M059J (cell line): ENCODE measurements around the gene CNTN6. TPM values are rescaled to one million over a fixed set of nuclear protein-coding genes. Genes with fewer than 3 reads are reported as not detected.

Source experiments
- DNase-seq: peaks from one replicate; pipeline ENCODE4 v3.0.0-alpha.2; 2012; ENCODE audit warnings: low read depth
- total RNA-seq: library from RNA; depleted of rRNA; stranded (reverse); fragments of >200 nt; shearing (Covaris generic); gene quantifications from 2 replicates; pipeline ENCODE4 v1.2.3, GENCODE V29; 2014

The CNTN6 gene
- total RNA-seq, 1 experiment from 2014 or later, result not detected

- no peak for DNase-seq
Measured at GRCh38 chr3:1172644-1173043, 79.8 kb downstream of the CNTN6 start.

- DNase-seq, result no peak
Measured at GRCh38 chr3:1179146-1179545, 86.3 kb downstream of the CNTN6 start.

- DNase-seq, result peak; percentile 6
Measured at GRCh38 chr3:1183320-1184048, 90.7 kb downstream of the CNTN6 start.

- peak; percentile 10 for DNase-seq
Measured at GRCh38 chr3:1190569-1190968, 97.7 kb downstream of the CNTN6 start.

GRCh38 chr3:1191026-1191425 is 98.2 kb downstream of the CNTN6 start:
- DNase-seq, result no peak

GRCh38 chr3:1195947-1196346 is 103.1 kb downstream of the CNTN6 start:
- peak; percentile 13 for DNase-seq

GRCh38 chr3:1197051-1197450 is 104.2 kb downstream of the CNTN6 start:
- DNase-seq, result no peak

GRCh38 chr3:1200371-1200770 is 107.5 kb downstream of the CNTN6 start:
- no peak for DNase-seq

GRCh38 chr3:1207904-1208303 is 115.1 kb downstream of the CNTN6 start:
- peak; percentile 0 for DNase-seq

GRCh38 chr3:1214933-1215332 is 122.1 kb downstream of the CNTN6 start:
- DNase-seq, result no peak

- no peak for DNase-seq
Measured at GRCh38 chr3:1216856-1217255, 124.0 kb downstream of the CNTN6 start.

- DNase-seq, result no peak
Measured at GRCh38 chr3:1227111-1227510, 134.3 kb downstream of the CNTN6 start.

- no peak for DNase-seq
Measured at GRCh38 chr3:1228289-1228688, 135.5 kb downstream of the CNTN6 start.

- DNase-seq, result no peak
Measured at GRCh38 chr3:1230920-1231319, 138.1 kb downstream of the CNTN6 start.

- no peak for DNase-seq
Measured at GRCh38 chr3:1232276-1232675, 139.5 kb downstream of the CNTN6 start.

- DNase-seq, result no peak
Measured at GRCh38 chr3:1235526-1236120, 142.8 kb downstream of the CNTN6 start.

- DNase-seq, result peak; percentile 1
Measured at GRCh38 chr3:1251282-1252060, 158.6 kb downstream of the CNTN6 start.

- no peak for DNase-seq
Measured at GRCh38 chr3:1252061-1252430, 159.2 kb downstream of the CNTN6 start.

- no peak for DNase-seq
Measured at GRCh38 chr3:1262246-1262645, 169.4 kb downstream of the CNTN6 start.

- DNase-seq, result no peak
Measured at GRCh38 chr3:1263121-1263520, 170.3 kb downstream of the CNTN6 start.

- DNase-seq, result no peak
Measured at GRCh38 chr3:1269808-1270207, 177.0 kb downstream of the CNTN6 start.

GRCh38 chr3:1272546-1273265 is 179.9 kb downstream of the CNTN6 start:
- no peak for DNase-seq
